Neural cell (in vitro differentiated cells): Measurements from ENCODE around the gene SLC35E3.

Experiments used
- EZH2 ChIP-seq: fragments of 200-600, 300-800 bp; shearing (Covaris generic), sonication (generic); IDR thresholded peaks from 2 replicates; pipeline ENCODE4 v1.6.1; 2014; ENCODE audit warnings: antibody characterized with exemption, low read length, borderline replicate concordance, mild to moderate bottlenecking; ENCODE audit not compliant: insufficient read depth, poor library complexity, severe bottlenecking
- MXI1 ChIP-seq: fragments of 450-650 bp; conservative IDR thresholded peaks from 2 replicates; pipeline ENCODE4 v1.6.1; 2014; ENCODE audit warnings: antibody characterized with exemption, mild to moderate bottlenecking; ENCODE audit not compliant: poor library complexity, severe bottlenecking
- POLR2AphosphoS5 ChIP-seq: IDR thresholded peaks from 2 replicates; pipeline ENCODE4 v1.6.1; 2012
- TAF1 ChIP-seq: IDR thresholded peaks from 2 replicates; pipeline ENCODE4 v1.6.1; 2012; ENCODE audit warnings: low read depth
- TF ChIP-seq, protein P1 (sequence below): fragments of 450-650 bp; IDR thresholded peaks from 2 replicates; pipeline ENCODE4 v1.5.1; 2014; ENCODE audit warnings: antibody characterized with exemption, mild to moderate bottlenecking, moderate library complexity; ENCODE audit not compliant: poor library complexity, severe bottlenecking

DNA sequence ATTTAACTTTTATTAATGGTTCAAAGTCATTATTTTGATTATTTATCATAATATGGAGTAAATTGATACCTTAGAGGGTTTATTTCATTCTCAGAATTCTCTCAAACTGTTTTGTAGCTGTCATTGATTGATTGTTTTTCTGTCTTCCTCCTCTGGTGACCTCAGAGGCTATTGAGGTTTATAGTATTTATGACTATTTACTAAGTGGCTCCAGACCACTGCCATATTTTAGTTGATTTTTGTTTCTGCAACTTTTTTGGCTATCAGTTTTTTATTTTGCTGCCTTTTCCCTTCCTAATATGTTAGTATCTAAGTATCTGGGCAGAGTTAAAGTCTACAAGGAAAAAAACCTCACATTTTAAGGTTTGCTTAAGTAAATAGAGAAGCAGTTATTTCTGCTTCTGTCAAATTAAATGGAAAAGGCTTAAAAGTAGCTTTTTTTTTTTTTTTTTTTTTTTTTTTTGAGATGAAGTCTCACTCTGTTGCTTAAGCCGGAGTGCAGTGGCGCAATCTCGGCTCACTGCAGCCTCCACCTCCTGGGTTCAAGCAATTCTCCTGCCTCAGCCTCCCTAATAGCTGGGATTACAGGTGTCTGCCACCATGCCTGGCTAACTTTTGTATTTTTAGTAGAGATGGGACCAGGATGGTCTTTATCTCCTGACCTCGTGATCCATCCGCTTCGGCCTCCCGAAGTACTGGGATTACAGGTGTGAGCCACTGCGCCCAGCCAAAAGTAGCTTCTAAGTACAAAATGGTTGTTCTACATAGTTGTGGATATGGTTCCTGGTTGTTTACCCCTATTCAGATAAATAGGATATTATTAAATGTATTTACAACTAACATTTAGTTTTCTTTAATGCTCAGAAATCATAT is 70.2 kb downstream of the SLC35E3 start:
- TF ChIP-seq, protein P1, sequence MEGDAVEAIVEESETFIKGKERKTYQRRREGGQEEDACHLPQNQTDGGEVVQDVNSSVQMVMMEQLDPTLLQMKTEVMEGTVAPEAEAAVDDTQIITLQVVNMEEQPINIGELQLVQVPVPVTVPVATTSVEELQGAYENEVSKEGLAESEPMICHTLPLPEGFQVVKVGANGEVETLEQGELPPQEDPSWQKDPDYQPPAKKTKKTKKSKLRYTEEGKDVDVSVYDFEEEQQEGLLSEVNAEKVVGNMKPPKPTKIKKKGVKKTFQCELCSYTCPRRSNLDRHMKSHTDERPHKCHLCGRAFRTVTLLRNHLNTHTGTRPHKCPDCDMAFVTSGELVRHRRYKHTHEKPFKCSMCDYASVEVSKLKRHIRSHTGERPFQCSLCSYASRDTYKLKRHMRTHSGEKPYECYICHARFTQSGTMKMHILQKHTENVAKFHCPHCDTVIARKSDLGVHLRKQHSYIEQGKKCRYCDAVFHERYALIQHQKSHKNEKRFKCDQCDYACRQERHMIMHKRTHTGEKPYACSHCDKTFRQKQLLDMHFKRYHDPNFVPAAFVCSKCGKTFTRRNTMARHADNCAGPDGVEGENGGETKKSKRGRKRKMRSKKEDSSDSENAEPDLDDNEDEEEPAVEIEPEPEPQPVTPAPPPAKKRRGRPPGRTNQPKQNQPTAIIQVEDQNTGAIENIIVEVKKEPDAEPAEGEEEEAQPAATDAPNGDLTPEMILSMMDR: no peak
- no peak for TF ChIP-seq EZH2
- TF ChIP-seq POLR2AphosphoS5: no peak
- no peak for TF ChIP-seq MXI1
- TF ChIP-seq TAF1: no peak
